Loucy (cell line): Measurements from ENCODE around the gene CLPTM1.

Experiments used
- H2AFZ ChIP-seq: fragments of 200-600 bp; sonication (generic); 2 replicates; pipeline ENCODE4 v1.6.0; 2016; ENCODE audit warnings: antibody characterized with exemption, mild to moderate bottlenecking, low read length, moderate library complexity
- H3F3A ChIP-seq: fragments of 200-600 bp; 2 replicates; pipeline ENCODE4 v1.6.0; 2016; ENCODE audit warnings: antibody characterized with exemption, low read depth, mild to moderate bottlenecking
- H3K27me3 ChIP-seq: fragments of 200-600 bp; sonication (generic); 2 replicates; pipeline ENCODE4 v1.6.1; 2014; ENCODE audit warnings: low read length, mild to moderate bottlenecking; ENCODE audit not compliant: insufficient read depth, poor library complexity, severe bottlenecking
- H3K36me3 ChIP-seq: fragments of 200-600 bp; sonication (generic); 2 replicates; pipeline ENCODE4 v1.6.1; 2016; ENCODE audit warnings: low read length; ENCODE audit not compliant: insufficient read depth
- H3K4me1 ChIP-seq: fragments of 200-600 bp; sonication (generic); 2 replicates; pipeline ENCODE4 v1.5.1; 2014; ENCODE audit warnings: low read length, mild to moderate bottlenecking; ENCODE audit not compliant: insufficient read depth, poor library complexity, severe bottlenecking
- H3K4me2 ChIP-seq: fragments of 200-600 bp; sonication (generic); 2 replicates; pipeline ENCODE4 v1.6.0; 2014; ENCODE audit warnings: antibody characterized with exemption, low read length, low read depth, mild to moderate bottlenecking; ENCODE audit not compliant: poor library complexity, severe bottlenecking
- H3K4me3 ChIP-seq: fragments of 200-600 bp; sonication (generic); 2 replicates; pipeline ENCODE4 v1.5.1; 2014; ENCODE audit warnings: low read length, mild to moderate bottlenecking, mixed read lengths; ENCODE audit not compliant: poor library complexity, severe bottlenecking
- H3K79me2 ChIP-seq: fragments of 200-600 bp; sonication (generic); 2 replicates; pipeline ENCODE4 v1.6.1; 2014; ENCODE audit warnings: low read length; ENCODE audit not compliant: insufficient read depth
- H3K9ac ChIP-seq: fragments of 200-600 bp; sonication (generic); 2 replicates; pipeline ENCODE4 v1.6.0; 2014; ENCODE audit warnings: mild to moderate bottlenecking, low read depth, low read length, moderate library complexity; ENCODE audit not compliant: poor library complexity, severe bottlenecking
- H3K9me2 ChIP-seq: fragments of 200-600 bp; sonication (generic); replicated peaks from 2 replicates; pipeline ENCODE4 v1.6.1; 2016; ENCODE audit warnings: low read depth, low read length, mixed read lengths
- H3K9me3 ChIP-seq: fragments of 200-600 bp; sonication (generic); 2 replicates; pipeline ENCODE4 v1.6.1; 2014; ENCODE audit warnings: mild to moderate bottlenecking, antibody characterized with exemption, low read length, low read depth; ENCODE audit not compliant: insufficient read depth
- H4K20me1 ChIP-seq: fragments of 200-600 bp; sonication (generic); 2 replicates; pipeline ENCODE4 v1.6.0; 2014; ENCODE audit warnings: antibody characterized with exemption, low read length, mild to moderate bottlenecking; ENCODE audit not compliant: insufficient read depth, poor library complexity, severe bottlenecking
- CTCF ChIP-seq: fragments of 200-600 bp; sonication (generic); conservative IDR thresholded peaks from 2 replicates; pipeline ENCODE4 v1.5.1; 2014; ENCODE audit warnings: mild to moderate bottlenecking, antibody characterized with exemption, low read length
- EZH2phosphoT487 ChIP-seq: fragments of 200-600 bp; IDR thresholded peaks from 2 replicates; pipeline ENCODE4 v1.6.1; 2018; ENCODE audit warnings: antibody characterized with exemption, mild to moderate bottlenecking, moderate library complexity, borderline replicate concordance

Gene CLPTM1

DNA sequence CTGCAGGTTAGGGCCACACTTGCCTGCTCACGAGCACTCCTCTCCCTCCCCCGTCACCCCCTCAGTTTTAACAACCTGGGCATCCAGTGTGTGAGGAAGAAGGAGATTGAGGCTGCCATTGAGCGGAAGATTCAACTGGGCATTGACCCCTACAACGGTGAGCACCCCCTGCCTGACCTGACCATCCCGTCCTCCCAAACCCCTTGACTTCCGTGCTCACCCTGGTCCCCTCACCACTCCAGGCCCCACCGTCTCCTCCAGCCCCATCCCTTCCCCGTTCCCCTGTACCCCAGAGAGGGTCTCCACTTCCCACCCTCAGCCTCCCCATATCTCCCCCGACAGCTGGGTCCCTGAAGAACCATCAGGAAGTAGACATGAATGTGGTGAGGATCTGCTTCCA, 70.1 kb downstream of the CLPTM1 start:
- no peak for TF ChIP-seq CTCF
- TF ChIP-seq EZH2phosphoT487: no peak
- Histone ChIP-seq H3K4me1 (no peaks in the 10 kb centered on the region), H3K36me3 (no peaks in the 10 kb centered on the region)

DNA sequence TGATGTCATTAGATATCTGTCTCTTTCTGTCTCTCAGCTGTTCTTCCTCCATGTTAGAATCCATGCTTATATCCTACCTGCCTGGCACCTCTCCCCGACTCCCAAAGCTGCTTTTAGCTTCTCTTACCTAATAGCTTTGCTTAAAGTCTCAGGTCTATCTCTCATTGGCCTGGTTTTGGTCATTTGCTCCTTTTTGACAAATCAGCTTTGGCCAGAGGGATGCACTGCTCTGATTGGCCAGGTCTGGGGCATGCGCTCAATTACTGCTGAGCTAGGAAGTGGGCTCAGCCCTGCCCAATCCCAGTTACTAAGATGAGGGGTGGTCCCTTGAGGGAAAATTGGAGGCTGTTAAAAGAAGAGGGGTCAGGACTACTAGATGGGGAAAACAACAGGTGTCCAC, 72.2 kb downstream of the CLPTM1 start:
- Histone ChIP-seq H3K9me2 (no peaks in the 10 kb centered on the region), H3K36me3 (no peaks in the 10 kb centered on the region), H3K9ac (no peak overlapping the region), H3K9me3 (no peaks in the 10 kb centered on the region), H2AFZ (no peak overlapping the region), H3F3A (no peaks in the 10 kb centered on the region), H3K4me3 (no peak overlapping the region), H3K4me2 (no peak overlapping the region), H3K4me1 (no peaks in the 10 kb centered on the region), H4K20me1 (no peaks in the 10 kb centered on the region), H3K27me3 (no peaks in the 10 kb centered on the region), H3K79me2 (no peaks in the 10 kb centered on the region)
- TF ChIP-seq EZH2phosphoT487: no peak
- no peak for TF ChIP-seq CTCF

More for the DNA sequence above, 70.1 kb downstream of the CLPTM1 start:
- H2AFZ ChIP-seq: no peak overlapping the region
- H3K9me3 ChIP-seq: no peaks in the 10 kb centered on the region
- H3K4me3 ChIP-seq: no peak overlapping the region
- no peaks in the 10 kb centered on the region for H3F3A ChIP-seq
- H3K4me2 ChIP-seq: no peak overlapping the region
- H3K9me2 ChIP-seq: no peaks in the 10 kb centered on the region
- H4K20me1 ChIP-seq: no peaks in the 10 kb centered on the region
- H3K79me2 ChIP-seq: no peaks in the 10 kb centered on the region
- H3K9ac ChIP-seq: no peak overlapping the region
- no peaks in the 10 kb centered on the region for H3K27me3 ChIP-seq

- Histone ChIP-seq H3K4me2 (no peak overlapping the region), H3K9ac (no peak overlapping the region), H3K9me3 (no peaks in the 10 kb centered on the region), H3K9me2 (no peaks in the 10 kb centered on the region), H3K4me3 (no peak overlapping the region), H3K79me2 (no peaks in the 10 kb centered on the region), H2AFZ (no peak overlapping the region), H3K27me3 (no peaks in the 10 kb centered on the region), H3F3A (no peaks in the 10 kb centered on the region), H3K36me3 (peaks cover 4% of the 10 kb centered on the region; the same call in 1 of the 2 replicates), H4K20me1 (no peaks in the 10 kb centered on the region), H3K4me1 (no peaks in the 10 kb centered on the region)
- TF ChIP-seq EZH2phosphoT487 (no peak), CTCF (no peak)
Measured at GRCh38 chr19:45030825-45031224, 75.6 kb downstream of the CLPTM1 start.
